Measurements from ENCODE around the gene CEP112.
"Not testable (repeated sequence)": the region's sequence is repeated elsewhere in the genome, so short reads cannot be mapped to it uniquely, and the experiment has no call there.

Gene CEP112

DNA sequence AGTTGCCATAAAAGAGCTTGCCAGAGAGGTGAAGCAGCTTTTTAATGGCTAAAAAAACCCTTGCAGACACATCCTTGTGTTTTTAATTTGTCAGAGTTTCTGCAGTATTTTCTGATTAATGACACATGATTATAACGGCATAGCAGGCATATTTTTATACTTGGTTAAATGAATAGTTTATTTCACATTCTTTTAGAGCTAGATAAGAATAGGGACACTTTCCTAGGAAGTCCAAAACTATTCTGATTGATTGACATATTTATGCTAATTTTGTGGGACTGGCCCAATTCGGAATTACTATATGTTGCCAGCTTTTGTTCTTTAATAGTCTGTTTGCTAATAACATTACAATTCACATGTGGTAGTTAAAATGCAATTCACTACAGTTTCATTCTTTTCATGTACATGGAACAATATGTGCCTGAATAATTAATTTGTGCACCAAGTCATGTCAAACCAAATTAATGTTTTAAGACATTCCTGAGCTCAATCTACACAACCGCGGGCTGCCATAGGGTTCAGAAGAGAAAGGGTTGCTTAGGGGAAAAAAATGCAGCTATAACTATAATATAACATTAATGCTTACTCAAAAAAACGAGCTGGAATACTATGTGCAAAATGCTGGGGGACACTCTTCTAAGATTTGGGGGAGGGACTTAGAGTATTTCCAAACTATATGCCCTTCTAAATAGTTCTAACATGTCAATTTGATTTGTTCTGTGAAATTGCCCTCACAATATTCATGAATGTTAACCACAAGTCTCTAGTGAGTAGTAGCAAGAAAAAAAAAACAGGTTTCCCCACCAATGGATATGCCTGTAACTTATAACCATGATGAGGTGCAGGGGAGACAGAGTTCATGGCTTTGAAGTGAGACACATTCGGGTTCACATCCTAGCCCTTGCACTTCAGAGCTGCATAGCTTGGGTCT lies 305.4 kb downstream of the CEP112 start:
- peak; percentile 34 for DNase-seq (ENCODE audit: low spot score)

DNA sequence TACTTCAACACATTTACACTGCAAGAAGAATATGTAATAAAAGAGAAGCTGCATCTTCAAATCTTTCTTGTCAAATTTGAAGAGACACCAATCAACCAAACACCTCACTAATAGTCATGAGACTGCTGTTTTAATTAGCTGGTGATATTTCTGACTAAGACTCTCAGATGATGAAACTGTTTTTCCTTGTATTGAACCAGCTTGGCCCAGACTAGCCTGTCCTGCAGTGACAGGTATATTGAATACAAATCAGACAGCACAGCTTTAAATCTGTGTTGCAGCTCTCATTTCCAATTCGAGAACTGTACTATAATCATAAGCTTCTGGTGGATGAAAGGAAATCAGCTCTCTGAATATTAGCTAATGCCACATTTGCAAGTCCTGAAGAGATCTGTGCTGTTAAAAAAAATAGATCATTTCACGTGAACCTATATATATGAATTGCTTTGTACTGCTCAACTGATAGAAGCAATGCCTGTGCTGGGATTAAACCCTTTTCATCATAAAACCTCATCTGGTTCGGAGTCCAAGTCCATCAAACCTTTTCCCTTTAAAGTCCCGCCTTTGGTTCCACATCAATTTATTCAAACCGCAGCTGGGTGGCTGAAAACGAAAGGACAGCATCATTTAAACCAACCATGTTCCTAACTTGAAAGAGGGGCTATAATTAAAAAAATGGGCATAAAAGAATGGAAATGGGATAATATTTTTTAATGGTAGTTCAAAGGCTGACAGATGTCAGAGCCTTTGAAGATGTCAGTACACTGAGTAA lies 306.2 kb downstream of the CEP112 start:
- DNase-seq (ENCODE audit: low spot score) = peak; percentile 76

DNA sequence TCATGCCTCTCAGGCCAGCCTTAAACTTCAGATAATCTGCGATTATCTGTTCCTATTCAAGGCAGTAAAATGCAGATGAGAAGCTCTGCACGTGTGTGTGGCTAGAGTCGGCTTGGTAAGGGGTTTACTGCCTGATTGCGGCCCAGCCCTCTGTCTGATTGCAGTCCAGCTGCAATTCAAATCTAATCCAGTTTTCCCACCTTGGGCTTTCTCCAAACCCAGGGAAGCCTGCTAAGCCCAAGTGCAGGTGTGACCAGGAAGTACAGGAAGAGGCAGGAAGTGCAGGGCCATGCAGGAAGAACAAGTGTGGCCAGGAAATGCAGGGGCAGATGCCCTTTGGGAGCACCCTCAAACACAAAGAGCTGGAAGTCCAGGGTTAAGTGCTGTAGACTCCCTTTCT lies 314.9 kb downstream of the CEP112 start:
- no peak for DNase-seq (ENCODE audit: low spot score)

DNA sequence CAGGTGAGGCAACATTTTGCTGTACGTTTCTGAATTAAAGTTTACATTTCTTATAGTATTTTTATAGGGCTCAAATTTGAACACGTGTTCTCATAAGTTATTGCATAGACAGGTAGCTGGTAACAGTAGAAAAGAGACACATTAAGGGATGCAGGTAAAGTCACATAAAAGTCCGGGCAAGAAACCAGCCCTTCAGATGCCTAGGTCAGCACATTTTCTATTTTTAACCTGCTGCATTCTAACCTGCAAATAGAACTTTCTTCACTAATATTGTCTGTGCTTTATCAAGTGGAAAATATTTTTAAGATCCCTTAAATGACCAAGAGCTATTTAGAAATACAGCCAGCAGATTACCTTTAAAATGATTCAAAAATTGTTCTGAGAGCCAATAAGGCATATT lies 323.1 kb downstream of the CEP112 start:
- DNase-seq (ENCODE audit: low spot score) = no peak

DNA sequence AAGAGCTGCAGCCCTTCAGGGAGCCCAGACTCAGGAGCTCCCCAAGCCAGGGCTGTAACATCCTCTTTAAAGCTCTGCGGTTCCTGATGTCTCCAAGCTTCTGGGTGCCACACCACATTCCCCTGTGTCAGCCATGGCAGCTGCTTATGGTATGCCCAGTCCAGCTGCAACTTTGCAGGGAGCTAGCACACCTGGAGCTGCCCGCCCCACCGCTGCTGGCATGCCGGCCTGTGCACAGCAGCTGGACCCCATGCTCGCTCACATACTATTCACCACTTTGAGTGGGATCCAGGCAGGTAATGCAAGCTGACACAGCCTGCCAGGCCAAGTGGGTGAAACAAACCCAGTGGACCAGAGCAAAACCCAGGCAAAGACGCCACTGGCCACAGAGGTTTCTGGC lies 324.9 kb downstream of the CEP112 start:
- no peak for DNase-seq (ENCODE audit: low spot score)

DNA sequence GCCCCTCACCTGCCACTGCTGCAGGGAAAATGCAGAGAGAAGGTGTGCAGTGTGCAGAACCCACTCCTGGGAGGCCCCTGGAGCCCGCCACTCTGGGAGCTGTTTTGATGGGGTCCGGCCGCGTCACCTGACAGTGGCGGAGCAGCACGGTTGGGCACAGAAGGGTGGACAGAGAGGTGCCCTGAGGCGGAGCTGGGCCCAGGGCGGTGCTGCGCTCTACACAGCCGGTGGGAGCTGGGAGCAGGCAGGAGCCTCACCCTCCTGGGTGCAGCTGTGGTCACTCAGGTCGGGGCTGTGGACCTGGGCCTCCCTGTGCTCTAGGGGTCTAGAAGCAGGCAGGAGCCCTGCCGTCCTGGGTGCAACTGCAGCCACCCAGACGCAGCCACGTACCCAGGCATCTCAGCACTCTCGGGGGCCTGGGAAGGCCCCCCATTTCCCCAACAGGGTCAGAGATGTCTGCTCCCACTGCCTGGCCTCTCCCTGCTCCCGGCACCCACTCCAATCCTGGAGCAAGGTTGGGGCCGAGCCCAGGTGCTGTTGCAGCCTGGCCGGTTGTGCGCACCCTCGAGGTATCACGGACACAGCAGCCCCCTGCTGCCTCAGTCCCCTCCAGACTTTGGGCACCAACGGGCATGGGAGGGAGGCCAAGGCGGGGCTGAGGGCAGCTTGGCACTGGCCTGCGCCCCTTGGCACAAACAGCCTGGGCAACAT lies 326.1 kb downstream of the CEP112 start:
- no peak for DNase-seq (ENCODE audit: low spot score)

DNA sequence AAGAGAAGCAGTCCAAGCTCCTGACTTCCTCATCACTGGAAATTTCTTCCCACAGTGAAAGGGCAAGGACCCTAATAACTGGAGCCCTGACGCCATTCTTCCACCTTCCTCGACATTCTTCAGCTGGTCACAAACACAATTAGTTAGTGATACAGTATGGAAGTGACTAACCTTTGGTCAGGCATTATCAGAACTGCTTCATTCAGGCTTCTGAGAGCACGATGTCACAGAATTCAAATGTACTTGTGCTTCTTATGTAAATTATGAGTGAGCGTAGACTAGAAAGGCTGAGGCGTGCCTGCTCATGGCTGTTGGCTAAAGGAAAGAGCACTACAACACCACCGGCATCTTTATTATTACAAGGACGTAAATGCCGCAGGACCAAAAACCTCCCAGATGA lies 327.5 kb downstream of the CEP112 start:
- no peak for DNase-seq (ENCODE audit: low spot score)

DNA sequence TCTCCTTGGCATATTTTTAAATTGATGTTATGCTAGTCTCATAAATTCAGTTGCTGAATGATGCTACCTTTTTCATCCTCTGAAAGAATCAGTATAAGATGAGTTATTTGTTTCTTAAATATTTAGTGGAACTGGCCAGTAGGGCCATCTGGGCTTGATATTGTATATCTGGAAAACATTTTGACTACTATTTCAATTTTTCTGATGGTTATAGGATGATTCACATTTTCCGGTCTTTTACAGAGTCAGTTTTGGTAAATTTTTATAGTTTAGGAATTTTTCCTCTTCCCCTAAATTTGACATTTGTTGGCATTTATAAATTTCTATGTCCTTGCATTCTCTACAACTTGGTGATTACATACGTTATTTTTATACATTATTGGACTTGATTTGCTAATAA lies 334.2 kb downstream of the CEP112 start:
- no peak for DNase-seq (ENCODE audit: low spot score)

DNA sequence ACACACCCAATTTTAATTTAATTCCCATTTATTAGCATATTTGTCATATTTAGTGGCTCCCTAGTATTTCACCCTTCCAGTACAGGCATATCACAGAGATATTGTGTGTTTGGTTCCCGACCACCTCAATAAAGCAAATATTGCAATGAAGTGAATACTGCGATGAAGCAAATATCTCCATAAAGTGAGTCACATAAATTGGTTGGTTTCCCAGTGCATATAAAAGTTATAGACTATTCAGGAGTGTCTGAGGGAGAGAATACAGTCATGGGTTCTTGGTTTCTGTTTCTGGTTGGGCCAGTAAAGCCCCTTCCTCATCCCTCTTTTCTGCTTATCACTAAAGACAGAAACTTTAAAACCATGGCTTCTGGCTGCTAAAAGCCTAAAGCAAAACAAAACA lies 335.1 kb downstream of the CEP112 start:
- DNase-seq (ENCODE audit: low spot score) = no peak

DNA sequence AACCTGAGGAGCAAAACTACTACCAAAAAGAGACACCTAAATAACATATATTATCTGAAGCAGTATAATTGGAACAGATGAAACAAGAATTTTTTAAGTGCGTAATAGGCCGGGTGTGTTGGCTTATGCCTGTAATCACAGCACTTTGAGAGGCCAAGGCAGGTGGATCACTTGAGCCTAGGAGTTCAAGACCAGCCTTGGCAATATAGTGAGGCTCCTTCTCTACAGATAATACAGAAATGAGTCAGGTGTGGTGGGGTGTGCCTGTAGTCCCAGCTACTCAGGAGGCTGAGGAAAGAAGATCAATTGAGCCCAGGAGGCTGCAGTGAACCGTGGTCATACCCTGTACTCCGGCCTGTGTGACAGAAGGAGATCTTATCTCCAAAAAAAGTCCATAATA lies 336.3 kb downstream of the CEP112 start:
- no peak for DNase-seq (ENCODE audit: low spot score)

DNA sequence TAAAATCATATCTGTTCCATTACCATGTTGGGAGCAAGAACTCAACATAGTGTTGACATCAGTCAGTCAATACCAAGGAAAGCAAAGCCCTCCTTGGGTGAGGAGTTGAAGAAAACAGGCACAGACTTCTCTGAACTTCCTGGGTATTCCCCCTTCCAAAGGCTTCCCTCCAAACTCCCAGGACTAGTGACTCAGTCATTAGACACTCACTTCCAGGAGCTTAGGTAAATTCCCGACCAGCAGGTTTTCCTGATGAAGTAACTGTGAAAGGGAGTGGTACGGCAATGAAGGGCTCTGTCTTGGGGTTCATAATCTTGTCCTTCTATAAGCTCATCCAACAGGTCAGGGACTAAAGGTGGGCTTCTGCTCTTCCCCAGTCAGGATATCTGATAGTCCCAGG lies 336.7 kb downstream of the CEP112 start:
- no peak for DNase-seq (ENCODE audit: low spot score)

DNA sequence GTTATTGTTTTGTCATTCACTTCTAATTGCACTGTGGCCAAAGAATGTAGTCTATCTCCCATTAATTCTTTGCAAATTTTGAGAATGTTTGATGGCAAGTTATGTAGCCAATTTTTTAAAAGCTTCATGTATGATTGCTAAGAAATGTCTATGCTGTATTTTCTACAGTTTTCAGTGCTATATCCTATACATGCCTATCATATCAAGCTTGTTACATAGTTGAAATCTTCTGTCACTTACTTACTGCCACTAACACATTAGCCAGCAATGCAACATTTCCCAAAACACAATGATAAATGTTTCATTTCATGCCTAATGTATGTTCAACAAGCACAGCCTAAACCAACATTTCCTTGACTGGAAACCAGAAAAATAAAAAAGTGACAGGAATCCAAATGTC lies 338.1 kb downstream of the CEP112 start:
- DNase-seq (ENCODE audit: low spot score) = no peak

DNA sequence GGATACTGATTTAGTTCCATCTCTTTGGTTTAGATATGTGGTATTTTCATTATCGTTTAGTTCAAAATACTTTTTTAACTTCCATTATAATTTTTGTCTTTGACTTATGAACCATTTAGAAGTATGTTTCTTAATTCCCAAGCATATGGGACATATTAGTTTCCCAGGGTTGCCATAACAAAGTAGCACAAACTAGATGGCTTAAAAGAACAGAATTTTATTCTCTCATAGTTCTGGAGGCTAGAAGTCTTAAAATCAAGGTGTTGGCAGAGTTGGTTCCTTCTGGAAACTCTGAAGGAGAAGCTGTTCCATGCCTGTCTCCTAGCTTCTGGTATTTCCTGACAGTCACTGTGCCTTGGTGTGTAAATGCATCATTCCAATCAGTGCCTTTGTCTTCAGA lies 339.0 kb downstream of the CEP112 start:
- DNase-seq (ENCODE audit: low spot score) = no peak

DNA sequence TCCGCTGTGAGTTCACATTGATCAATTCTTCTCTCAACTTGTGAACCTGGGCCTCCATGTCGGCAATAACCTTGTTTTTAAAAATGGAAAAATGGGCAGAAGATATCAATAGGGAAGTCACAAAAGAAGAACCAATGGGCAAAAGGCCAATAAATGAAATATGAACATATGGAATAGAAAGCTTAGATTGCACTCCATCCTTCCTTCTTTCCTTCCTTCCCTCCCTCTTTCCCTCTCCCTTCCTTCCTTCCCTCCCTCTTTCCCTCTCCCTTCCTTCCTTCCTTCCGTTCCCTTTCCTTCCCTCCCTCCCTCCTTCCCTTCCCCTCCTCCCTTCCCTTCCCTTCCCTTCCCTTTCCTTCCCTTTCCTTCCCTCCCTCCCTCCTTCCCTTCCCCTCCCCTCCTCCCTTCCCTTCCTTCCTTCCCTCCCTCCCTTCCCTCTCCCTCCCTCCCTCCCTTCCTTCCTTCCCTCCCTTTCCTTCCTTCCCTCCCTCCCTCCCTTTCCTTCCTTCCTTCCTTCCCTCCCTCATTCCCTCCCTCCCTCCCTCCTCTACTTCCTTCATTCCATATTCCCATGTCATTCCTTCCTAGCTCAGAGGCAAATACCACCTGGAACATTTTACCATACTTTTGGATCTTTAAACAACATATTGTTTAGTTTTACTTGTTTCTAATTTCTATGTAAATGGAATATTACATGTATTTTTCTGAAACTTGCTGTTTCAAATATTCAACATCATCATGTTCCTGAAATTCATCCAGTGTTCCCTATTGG lies 339.8 kb downstream of the CEP112 start:
- DNase-seq (ENCODE audit: low spot score) = no peak

DNA sequence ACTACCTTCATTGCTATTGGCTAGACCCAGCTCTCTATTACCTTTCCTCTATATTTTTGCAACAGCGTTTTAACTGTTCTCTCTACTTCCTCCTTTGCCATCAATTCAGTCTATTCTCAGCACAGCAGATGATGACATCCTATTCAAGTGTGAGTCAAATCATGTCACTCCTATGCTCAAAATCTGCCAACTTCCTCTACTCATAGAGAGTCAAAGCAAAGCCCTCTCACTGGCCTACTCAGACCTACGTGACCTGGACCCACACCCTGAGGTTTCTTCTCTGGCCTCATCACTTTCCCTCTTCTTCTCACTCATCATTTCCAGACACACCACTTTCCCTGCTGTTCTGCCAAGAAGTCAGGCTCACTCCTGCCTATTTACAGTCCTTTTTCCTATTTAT lies 341.4 kb downstream of the CEP112 start:
- peak; percentile 4 for DNase-seq (ENCODE audit: low spot score)

DNA sequence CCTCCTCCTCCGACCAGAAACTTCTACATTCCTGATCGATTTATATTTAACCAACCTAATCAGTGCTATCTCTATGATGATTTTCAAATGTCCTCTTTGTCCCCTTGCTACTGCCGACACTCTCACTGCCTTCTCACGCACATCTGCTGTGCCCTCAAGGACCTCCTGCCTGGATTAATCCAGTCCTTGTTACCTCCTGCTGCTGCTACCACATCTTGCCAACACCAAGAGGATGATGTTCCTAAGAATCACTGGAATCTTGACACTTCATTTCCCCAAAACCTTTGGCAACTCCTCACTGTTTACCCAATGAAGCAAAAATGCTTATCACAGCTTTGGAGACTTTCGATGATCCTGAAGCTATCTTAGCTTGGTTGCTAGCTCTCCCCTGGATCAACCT lies 343.2 kb downstream of the CEP112 start:
- no peak for DNase-seq (ENCODE audit: low spot score)

DNA sequence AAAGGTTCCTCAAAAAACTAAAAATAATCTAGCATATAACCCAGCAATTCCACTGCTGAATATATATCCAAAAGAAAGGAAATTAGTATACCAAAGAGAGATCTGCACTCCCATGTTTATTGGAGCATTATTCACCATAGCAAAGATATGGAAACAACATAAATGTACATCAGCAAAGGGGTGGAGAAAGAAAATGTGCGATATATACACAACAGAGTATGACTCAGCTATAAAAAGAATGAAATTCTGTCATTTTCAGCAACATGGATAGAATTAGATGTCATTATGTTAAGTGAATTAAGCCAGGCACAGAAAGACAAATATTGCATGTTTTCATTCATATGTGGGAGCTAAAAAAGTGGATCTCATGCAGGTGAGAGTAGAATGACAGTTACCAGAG lies 350.8 kb downstream of the CEP112 start:
- no peak for DNase-seq (ENCODE audit: low spot score)

DNA sequence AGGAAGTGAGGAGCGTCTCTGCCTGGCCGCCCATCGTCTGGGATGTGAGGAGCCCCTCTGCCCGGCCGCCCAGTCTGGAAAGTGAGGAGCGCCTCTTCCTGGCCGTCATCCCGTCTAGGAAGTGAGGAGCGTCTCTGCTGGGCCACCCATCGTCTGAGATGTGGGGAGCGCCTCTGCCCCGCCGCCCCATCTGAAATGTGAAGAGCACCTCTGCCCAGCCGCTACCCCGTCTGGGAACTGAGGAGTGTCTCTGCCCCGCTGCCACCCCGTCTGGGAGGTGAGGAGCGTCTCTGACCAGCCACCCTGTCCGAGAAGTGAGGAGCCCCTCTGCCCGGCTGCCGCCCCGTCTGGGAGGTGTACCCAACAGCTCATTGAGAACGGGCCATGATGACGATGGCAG lies 354.7 kb downstream of the CEP112 start:
- not testable (repeated sequence) for DNase-seq (ENCODE audit: low spot score)

DNA sequence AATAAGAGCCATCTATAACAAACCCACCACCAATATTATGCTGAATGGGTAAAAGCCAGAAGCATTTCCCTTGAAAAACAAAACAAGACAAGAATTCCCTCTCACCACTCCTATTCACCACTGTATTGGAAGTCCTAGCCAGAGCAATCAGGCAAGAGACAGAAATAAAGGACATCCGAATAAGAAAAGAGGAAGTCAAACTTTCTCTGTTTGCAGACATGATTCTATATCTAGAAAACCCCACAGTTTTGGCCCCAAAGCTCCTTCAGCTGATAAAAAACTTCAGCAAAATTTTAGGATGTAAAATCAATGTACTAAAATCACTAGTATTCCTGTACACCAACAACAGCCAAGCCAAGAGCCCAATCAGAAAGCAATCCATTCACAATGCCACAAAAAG lies 358.7 kb downstream of the CEP112 start:
- no peak for DNase-seq (ENCODE audit: low spot score)

DNA sequence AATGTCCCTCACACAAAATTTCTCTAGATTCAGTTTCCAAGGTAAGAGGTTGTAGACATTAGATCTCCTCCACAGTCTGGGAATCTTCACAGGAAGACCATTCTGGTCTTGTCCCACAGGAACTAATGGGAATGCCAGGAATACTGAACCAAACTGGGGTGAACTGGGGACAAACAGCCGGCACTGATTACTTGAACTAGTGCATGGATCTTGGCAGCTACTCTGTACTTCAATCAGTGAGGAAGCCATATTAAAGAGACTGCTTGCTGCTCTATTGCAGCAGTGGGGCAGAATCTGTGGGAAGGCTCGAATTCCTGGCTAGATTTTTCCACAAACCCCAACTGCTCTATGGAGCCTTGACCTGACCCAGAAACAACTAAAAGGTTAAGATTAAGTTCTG lies 361.6 kb downstream of the CEP112 start:
- DNase-seq (ENCODE audit: low spot score) = no peak

DNA sequence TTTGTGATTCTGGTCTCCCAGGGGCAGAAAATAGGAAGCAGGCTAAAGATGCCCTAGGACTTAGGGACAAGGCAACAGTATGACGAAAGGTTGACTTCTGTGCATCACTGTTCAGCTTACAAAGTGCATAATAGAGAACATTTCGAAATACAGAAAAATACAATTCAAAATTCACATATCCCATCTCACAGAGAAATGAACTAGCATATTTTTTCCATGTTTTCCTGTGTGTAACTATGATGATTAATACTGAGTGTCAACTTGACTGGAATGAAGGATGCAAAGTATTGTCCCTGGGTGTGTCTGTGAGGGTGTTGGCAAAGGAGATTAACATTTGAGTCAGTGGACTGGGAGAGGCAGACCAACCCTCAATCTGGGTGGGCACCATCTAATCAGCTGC lies 365.4 kb downstream of the CEP112 start:
- DNase-seq (ENCODE audit: low spot score) = not testable (repeated sequence)

DNA sequence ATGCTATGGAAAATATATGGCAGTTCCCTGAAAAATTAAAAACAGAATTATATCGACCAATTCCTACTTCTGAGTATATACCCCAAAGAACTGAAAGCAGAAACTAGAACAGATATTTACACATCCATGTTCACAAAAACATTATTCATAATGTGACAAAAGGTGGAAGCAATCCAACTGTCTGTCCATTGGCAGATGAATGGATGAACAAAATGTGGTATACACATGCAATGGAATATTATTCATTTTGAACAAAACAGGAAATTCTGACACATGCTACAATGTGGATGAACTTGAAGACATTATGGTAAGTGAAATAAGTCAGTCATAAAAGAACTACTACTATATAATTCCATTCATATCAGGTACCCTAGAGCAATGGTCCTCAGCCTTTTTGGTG lies 367.0 kb downstream of the CEP112 start:
- DNase-seq (ENCODE audit: low spot score) = no peak
